GM18909 (cell line): ENCODE data around the gene KIAA1586.
A peak's percentile ranks its signal among the peaks of the same experiment; 100 is the strongest.
"Not testable (repeated sequence)": the region's sequence is repeated elsewhere in the genome, so short reads cannot be mapped to it uniquely, and the experiment has no call there.

Experiments used
- ATAC-seq: cut with Tn5 transposase; IDR thresholded peaks from one replicate; pipeline ENCODE4 v1.9.1; 2021; ENCODE audit warnings: mild to moderate bottlenecking; ENCODE audit not compliant: unreplicated experiment, poor library complexity

KIAA1586 gene

GRCh38 chr6:57044568-57044967 lies 1.9 kb upstream of the KIAA1586 start:
- no peak for ATAC-seq

- ATAC-seq = peak; percentile 23
Measured at GRCh38 chr6:57047257-57047585, 728 bp downstream of the KIAA1586 start.

GRCh38 chr6:57047859-57048258 lies 1.4 kb downstream of the KIAA1586 start:
- ATAC-seq = not testable (repeated sequence)

GRCh38 chr6:57048577-57048976 lies 2.1 kb downstream of the KIAA1586 start:
- ATAC-seq = no peak

GRCh38 chr6:57063847-57064246 lies 17.4 kb downstream of the KIAA1586 start:
- ATAC-seq = no peak

DNA sequence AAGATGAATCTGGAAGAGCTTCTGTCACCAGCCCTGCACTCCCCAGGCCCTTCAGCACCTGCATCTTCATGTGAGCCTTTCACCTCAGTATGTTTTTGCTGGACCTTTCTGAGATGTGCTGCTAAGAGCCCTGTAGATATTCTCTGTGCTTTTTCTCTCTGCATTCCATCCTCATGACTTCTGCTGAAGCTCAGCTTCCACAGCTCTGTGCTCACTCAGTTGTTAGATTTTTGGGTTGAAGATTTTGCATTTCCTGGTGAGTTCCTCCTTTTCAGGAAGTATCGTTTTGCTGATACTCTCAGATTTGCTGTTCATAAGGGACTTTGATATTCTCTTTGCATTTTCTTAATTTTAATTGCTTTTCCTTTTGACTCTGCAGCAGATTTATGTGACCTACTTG lies 18.3 kb downstream of the KIAA1586 start:
- ATAC-seq = no peak

- ATAC-seq = no peak
Measured at GRCh38 chr6:57068061-57068460, 21.6 kb downstream of the KIAA1586 start.

DNA sequence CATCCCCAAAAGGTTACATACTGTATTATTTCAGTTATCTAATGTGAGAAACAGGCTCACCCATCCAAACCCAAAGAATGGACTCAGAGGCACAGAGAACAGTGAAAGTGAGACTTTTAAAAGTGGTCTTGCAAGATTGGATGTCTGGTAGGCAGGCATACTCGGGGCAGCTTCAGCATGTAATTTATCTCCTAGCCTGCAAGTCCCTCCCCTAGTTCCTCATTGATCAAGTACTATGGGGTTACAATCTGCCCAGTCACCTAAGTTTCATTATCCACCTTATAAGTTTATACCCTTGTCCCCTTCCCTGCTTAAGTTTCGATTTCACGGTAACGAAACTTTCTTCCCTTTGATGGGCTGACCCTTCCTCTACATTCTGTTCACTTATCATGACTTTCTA lies 22.7 kb downstream of the KIAA1586 start:
- no peak for ATAC-seq

DNA sequence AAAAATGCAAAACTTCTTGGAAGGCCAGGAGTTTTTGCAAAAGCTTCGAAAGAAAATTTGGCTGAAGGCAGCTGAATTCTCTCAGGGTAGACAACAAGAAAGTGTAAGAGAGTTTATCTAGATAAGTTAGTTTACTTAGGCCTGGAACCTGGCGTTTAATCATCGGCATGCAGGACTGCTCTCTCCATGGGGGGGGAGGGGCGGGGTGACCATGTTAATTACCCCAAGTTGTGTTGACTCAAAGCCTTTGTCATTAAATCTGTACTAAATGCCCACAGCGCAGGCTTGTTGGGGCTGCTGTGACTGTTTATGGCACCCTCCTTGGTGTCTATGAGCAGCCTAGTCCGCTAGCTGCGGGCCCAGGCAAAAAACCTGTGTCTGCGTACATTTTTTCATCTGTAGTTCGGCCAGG lies 23.4 kb downstream of the KIAA1586 start:
- no peak for ATAC-seq

DNA sequence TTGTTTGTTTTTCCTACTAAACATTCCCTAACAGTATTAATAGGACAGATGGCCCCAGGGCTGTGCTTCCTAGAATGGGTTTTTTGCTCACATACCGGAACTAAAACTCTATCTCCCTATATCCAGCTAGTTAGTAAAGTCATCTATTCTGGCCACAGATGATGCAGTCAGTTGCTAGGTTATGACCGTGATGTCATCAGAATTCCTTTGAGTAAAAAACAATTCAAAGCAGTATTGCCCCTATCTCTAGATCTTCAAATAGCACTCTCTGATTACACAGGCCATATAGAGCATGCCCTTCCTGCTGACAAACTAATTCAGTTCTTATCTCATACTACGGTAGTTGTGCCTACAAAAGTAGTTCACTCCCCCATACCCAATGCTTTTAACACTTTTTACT lies 25.6 kb downstream of the KIAA1586 start:
- ATAC-seq = no peak

- no peak for ATAC-seq
Measured at GRCh38 chr6:57074383-57074782, 27.9 kb downstream of the KIAA1586 start.

GRCh38 chr6:57075092-57075491 lies 28.6 kb downstream of the KIAA1586 start:
- ATAC-seq = no peak

DNA sequence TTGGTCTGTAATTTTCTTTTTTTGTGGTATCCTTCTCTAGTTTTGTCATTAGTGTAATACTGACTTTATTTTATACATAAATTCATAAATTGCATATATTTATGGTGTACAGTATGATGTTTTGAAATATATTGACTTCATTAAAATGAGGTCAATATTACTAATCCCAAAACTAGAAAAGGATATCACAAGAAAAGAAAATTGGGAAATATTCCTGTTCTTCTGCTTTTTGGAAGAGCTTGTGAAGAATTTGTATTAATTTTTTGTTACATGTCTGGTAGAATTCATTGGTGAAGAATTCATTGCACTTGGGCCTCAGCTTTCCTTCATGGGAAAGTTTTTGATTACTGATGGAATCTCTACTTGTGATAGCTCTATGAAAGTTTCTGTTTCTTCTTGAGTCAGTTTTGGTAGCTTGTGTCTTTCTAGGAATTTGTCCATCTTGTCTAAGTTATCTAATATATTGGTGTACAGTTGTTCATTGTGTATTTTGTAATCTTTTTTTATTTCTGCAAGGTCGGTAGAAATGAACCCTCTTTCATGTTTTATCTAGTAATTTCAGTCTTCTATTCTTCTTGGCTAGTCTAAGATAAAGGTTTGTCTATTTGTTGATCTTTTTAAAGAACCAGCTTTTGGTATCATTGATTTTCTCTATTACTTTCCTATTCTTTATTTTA lies 32.2 kb downstream of the KIAA1586 start:
- no peak for ATAC-seq

- ATAC-seq = no peak
Measured at GRCh38 chr6:57085471-57085870, 39.0 kb downstream of the KIAA1586 start.

DNA sequence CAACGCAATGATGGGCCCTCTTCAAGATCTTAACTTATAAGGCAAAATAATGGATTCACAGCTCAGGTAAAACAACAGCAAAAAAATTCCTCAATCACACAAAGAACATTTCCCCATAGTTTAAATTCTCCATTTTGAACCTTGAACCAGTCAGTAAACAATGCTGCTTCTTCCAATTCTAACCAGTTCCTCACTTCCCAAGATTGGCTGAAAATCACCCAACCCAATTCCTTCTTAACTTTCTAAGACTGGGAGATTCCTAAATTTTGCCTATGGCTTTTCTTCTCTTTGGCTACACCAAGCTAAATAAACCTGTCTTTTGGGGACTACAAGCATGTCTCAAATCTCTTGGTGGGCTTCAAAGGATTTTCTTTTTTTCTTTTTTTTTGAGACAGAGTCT lies 40.4 kb downstream of the KIAA1586 start:
- no peak for ATAC-seq

DNA sequence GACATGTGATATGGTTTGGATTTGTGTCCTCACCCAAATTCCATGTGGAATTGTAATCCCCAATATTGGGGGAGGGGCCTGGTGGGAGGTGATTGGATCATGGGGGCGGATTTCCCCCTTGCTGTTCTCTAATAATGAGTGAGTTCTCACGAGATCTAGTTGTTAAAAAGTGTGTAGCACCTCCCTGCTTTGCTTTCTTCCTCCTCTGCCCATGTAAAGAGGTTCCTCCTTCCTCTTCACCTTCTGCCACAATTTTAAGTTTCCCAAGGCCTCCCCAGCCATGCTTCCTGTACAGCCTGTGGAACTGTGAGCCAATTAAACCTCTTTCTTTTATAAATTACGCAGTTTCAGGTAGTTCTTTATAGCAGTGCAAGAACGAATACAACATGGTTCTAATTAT lies 41.4 kb downstream of the KIAA1586 start:
- ATAC-seq = no peak

GRCh38 chr6:57089265-57089664 lies 42.8 kb downstream of the KIAA1586 start:
- no peak for ATAC-seq

GRCh38 chr6:57089687-57090457 lies 43.4 kb downstream of the KIAA1586 start, which contains the start of gene ZNF451:
Gene ZNF451 (plus strand): TSS chr6:57090188. CDS start chr6:57090254, 66 bp downstream.
- peak; percentile 90 for ATAC-seq

DNA sequence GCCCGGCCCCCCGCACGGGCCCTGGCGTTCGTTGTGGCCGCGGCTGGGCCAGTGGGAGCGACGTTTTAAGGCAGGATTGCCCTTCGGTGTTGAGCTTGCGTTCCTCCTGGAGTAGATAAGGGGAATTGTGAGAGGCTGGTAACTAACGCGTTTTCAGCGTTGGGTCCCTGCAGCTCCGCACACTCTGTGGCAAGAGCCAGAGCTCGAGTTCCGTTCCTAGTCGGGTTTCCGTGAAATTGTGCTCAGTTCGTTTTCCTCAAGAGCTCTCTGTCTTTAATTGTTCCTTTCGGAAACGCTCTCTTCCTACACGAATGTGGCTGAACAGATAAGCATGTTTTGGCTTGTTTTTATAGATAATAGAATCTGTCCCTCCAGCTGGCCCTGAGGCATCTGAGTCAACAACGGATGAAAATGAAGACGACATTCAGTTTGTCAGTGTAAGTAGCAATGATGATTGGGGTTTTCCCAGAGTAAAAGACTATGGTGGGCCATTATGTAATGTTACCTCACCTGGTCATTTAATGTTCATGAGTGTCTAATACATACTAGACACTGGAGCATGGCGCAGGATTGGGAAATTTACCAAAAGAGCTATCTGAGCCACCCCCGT lies 44.1 kb downstream of the KIAA1586 start:
- peak; percentile 17 for ATAC-seq

GRCh38 chr6:57091375-57091774 lies 44.9 kb downstream of the KIAA1586 start:
- not testable (repeated sequence) for ATAC-seq

- no peak for ATAC-seq
Measured at GRCh38 chr6:57094689-57095088, 48.2 kb downstream of the KIAA1586 start.
